Stimulated activated CD8-positive, alpha-beta memory T cell treated with anti-CD3 and anti-CD28 coated beads, Interleukin-4, amount 100 ng/mL, for 24 hours (primary cell): ENCODE measurements around the gene NPHP1.
"Not testable (repeated sequence)": the region's sequence is repeated elsewhere in the genome, so short reads cannot be mapped to it uniquely, and the experiment has no call there.

ENCODE experiments used
- DNase-seq: peaks from one replicate; pipeline ENCODE4 v3.0.0-alpha.2; 2020; ENCODE audit warnings: low read depth

NPHP1 gene

DNA sequence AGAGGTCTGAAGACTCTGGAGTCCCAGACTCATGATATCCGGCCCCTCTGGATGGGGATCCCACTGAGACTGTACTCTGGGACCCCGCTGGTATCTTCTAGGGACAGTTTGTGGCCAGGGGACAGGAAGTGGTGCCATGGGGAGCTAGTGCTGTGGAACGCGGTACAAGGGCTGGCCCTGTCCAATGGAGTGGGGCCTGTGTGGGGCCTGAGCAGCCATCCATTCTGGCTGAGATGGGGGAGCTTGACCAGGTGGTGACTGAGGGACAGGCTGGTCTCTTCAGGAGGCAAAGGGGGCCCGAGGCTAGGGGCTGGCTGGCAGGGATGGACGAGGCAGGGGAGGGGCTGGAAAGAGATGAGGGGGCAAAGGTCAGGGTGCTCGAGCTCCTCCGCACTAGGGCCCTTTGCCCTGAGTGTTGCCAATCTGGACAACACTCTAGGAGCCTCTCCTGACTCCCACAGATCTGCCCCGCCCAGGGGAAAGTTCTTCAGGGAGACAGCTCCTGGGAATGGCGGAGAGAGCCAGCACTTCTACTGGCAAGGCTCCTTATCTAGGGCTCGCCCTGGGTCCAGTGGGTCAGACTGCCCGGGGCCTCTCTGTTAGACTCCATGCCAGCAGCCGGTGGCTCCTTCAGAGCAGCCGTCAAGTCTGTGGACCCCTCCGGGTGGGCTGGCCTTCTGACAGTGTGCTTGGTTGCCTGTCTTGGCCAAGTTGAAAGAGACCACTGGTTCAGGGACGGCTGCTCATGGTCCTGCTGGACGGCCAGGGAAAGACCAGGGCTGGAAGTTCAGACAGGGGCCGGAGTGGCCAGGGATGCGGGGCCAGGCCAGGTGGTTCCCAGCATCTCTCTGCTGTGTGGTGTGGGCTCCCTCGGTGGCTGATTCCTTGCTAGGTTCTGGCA is 101.5 kb downstream of the NPHP1 start:
- no peak for DNase-seq

DNA sequence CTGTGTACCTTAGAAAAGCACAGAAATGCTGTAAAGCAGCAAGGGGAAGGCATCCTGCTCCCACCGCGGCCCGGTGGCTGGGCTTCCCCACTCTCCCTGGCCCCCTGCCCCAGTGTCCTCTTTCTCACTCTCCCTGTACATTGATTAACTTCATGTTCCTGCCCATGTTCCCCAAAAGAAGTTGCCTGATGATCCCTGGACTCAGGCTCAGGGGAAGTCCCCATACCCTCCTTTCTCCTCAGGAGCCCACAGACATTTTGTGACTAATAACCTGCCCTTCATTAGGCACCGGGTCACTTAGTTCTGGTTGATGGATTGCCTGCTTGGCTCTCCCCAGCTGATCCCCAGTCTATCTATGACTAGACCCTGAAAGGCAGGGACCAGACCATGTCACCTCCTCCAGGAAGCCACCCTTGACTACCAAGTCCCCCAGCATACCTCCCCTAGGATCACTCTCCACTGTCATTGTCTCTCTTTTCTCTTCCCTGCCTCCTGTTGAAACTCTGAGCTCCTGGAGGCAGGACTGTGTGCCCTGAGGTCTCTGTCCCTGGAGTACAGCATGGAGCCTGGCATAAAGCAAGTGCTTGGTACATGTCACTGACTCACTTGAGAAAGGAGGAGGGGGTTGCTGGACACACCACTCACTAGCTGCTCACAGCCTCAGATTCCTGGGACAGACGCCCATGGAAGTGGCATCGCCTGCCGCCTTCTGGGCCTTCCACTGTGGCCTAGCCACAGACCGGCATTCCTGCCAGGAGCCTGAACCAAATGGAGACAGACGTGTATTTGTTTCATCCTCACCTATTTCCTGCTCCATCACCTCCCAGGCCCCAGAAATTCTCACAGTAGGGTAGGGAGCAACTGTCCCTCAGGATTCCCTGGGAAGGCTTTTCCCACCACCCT is 102.7 kb downstream of the NPHP1 start:
- no peak for DNase-seq

DNA sequence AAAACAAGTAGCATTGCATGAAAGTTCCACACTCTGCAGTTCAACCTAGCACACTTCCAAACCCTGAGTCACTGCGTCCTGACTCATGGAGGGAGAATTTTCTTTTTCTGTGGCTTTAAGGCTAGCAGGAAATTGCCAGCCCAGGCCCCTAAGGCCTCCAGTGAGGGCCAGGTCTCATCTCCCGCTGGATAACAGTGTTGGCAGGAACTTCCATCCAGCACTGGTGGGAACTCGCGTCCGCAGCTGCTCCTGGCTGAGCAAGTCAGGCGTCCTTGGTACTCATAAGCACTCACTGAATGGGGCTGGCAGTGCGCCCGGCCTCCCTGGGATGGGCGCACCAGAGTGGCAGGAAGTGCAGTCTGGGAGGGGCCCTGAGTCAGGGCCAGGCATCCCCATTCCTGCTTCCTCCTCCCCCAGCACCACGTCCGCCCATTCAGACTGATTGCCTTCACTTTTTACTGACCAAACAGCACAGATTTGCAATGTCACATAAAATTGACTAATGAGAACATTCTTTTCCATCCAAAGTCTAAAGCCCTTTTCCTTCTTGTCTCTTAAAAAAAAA is 103.5 kb downstream of the NPHP1 start:
- DNase-seq: no peak

DNA sequence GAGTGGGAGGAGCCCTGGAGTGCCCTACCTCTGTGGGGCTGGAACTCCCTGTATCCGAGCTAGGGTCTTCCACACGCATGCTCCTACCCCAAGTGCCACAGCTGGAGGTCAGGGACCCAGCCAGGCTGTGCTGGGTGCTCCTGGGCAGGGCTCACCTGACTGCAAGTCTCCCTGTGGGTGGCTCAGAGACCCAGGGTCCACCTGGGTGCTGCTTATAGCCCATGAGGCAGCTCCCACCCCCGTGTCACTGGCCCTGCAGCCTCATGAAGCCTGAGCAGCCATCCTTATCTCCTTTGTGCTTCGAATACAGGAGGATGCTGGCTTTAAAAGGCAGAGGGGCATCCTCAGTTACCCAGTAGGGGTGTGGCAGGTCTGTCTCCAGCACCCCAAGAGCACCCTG is 103.9 kb downstream of the NPHP1 start:
- not testable (repeated sequence) for DNase-seq

DNA sequence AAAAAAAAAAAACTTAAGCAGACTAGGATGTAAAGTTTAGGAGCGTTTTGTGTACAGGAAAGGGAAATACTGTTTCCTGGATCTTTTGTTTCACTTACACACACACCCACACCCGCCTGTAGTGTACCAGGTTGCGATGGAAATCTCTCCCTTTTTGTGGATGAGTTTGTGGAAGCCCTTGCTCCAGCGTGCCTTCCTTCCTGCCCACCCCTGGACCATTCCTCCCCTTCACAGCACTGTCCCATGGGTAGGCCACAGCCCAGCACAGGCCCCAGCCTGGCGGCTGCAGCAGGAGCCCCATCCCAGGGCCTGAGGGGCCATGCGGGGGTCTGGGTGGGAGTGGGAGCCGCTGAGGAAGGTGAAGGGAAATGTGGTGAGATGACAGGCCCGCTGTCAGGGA is 104.3 kb downstream of the NPHP1 start:
- no peak for DNase-seq

DNA sequence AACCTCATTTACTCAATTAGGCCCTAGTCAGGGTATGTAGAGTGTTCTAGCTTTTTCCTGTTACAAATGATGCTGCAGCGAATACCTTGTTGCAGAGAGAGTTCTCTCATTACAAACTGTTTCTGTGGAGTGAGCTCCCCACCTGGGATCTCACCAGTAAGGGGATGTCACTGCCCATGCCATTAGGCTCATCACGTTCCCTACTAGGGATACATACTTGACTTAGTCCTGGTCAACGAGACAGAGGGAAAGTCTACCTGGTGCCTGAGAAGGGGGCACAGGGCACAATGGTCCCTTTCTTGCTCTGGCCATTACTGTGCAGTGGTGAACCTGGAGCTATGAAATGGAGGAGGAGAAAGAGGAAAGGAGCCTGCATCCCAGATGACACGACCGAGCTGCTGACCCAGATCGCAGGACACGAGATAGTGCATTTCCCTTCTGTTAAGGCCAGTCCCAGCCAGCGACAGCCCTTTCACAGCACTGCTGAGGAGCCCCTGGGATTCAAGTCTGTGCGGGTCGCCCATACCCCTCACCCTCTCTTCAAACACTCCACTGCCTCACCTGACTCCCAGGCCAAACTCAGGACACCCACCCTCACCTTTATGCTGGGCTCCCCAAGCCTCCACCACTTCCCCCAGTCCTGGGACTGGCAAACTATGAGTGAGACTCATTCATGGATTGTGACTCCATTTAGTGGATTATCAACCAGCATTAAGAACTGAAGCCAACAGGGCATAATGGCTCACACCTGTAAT is 105.2 kb downstream of the NPHP1 start:
- DNase-seq: no peak

DNA sequence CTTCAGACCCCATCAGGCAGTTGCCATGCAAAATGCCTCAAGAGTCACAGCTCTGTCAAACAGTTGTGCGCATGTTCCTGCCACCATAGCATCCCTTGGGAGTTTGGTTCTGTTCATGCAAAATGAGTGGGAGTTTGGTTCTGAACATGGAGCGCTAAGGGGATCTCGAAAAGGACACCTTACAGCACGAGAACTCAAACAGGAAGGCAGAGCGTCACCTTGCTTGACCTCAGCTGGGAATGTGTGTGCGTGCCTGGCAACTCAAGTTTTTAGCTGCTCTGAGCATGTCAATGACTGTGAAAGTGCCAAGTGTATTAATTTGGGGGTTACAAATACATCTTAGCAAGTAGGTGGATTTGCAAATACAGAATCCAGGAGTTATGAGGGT is 105.8 kb downstream of the NPHP1 start:
- DNase-seq: no peak

GRCh38 chr2:110097506-110098220 is 107.2 kb downstream of the NPHP1 start:
- DNase-seq: no peak

DNA sequence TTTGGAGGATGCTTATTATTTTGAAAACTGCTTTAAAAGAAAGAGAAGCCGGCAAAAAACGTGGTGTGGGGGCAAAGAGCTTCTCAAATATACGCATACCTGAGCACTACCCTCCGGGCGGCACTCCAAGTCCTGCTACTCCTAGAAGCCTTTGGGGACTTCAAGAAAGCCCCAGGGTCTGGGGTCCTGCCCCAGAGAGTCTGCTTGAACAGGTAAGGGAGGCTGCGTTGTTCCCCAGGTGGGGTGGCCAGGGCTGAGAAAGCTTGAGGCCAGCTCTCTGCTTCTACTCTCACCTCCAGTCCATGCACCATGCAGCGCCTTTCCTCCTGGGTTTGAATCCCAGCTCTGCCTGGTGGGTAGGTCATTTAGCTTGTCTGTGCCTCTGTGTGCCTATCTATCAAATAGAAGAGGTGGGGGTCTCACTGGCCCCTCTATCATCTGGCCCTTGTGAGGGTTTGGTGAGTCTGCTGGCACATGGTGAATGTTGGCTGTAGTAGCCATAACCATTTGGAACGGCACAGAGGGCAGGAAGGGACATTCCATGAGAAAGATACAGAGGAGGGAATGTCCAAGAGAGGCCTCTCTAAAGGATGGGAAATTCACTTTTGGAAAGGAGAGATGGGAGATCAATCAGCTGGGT is 108.7 kb downstream of the NPHP1 start:
- no peak for DNase-seq

GRCh38 chr2:110094884-110095534 is 109.8 kb downstream of the NPHP1 start:
- not testable (repeated sequence) for DNase-seq

- DNase-seq: not testable (repeated sequence)
These were observed 110.9 kb downstream of the NPHP1 start for GRCh38 chr2:110093924-110094323.

GRCh38 chr2:110090164-110090563 is 114.6 kb downstream of the NPHP1 start:
- DNase-seq: not testable (repeated sequence)

DNA sequence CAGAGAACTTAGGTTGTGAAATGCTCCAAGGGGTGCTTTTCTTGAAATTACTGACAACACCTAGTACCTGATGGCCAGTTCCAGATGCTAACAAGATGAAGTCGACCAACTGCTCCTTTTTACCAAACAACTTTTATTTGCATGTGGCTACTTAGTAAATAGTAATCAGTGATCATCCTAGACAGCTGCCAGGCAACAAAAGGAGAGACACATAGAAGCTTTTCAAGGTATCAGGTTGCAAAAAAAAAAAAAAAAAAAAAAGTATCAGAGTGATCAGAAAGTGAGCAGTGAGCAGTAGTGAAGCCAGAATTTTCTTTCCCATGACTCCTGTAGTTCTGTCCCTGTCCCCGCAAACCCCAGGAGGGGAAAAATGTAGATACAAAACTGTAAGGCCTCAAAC is 121.1 kb downstream of the NPHP1 start:
- DNase-seq: not testable (repeated sequence)

DNA sequence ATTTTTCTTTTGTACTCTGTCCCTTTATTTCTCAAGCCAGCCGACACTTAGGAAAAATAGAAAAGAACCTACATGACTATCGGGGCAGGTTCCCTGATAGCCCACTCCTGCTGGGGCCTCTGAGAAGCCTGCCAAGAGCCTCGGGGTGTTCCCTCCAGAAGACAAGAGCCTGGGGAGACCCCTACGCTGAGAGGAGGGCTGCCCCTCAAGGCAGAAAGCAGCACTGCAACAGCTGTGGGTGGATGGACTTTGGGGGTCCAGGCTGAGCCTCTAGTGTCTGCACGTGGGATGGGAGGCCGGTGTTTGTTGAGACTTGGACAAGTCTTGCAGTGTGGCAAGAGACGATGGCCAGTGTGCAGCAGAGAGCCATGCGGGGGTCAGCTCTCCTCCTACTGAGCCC is 121.7 kb downstream of the NPHP1 start:
- not testable (repeated sequence) for DNase-seq

- not testable (repeated sequence) for DNase-seq
These were observed 126.7 kb downstream of the NPHP1 start for GRCh38 chr2:110078104-110078503.

GRCh38 chr2:110075896-110076295 is 128.9 kb downstream of the NPHP1 start:
- not testable (repeated sequence) for DNase-seq
